HG02885 (cell line): Measurements from ENCODE around the gene BRICD5.
A peak's percentile ranks its signal among the peaks of the same experiment; 100 is the strongest.

Experiments
- ATAC-seq: cut with Tn5 transposase; IDR thresholded peaks from one replicate; pipeline ENCODE4 v1.9.1; 2021; ENCODE audit warnings: mild to moderate bottlenecking; ENCODE audit not compliant: unreplicated experiment, poor library complexity

The BRICD5 gene

DNA sequence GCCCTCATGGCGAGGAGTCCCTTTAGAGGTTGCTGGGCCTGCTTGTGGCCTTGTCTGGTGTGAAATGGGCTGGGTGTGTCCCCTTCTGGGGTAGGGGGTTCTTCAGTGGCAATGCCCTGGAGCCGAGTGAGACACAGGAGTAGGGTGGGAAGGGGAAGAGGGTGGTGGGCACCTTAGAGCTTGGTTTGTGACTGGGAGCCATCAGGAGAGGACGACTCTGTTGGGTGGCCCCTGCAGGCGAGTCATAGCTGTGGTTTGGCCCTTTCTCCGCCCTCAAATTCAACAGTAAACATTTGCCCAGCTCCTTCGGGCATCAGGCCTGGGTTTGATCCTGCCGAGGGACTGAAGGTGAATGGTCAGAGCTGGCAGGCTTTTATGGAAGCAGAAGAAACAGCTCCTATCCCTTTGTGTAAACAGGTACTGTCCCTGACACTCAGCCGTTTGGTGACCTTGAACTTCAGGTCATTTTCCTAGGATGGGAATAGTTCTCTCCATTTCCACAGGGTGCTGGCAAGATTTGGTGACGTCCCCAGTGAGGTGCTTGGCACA lies 15.7 kb upstream of the BRICD5 start:
- ATAC-seq = no peak

DNA sequence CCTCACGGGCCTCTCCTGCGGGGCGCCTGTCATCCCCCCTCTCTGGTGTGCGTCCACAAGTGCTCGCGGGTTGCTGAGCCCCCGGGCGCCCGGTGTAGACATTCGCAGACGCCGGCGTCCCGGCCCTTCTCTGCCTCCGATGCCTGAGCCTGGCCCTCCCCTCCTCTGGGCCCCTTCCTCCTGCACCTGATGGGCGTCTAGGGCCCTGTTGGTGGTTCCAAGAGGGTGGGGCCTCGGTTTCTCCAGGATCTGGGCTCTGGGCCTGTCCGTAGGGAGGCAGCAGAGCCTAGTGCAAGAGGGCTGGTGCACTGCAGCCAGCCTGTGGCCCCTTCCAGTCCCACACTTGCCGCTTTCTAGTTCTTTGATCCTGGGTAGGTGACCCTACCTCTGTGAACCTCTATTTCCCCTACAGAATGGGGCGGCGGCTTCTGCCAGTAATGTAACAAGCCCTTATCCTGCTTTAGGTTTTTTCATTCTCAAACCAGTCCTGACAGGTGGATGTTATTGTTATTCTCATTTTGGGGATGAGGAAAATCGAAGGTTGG lies 13.4 kb upstream of the BRICD5 start:
- ATAC-seq = peak; percentile 22

DNA sequence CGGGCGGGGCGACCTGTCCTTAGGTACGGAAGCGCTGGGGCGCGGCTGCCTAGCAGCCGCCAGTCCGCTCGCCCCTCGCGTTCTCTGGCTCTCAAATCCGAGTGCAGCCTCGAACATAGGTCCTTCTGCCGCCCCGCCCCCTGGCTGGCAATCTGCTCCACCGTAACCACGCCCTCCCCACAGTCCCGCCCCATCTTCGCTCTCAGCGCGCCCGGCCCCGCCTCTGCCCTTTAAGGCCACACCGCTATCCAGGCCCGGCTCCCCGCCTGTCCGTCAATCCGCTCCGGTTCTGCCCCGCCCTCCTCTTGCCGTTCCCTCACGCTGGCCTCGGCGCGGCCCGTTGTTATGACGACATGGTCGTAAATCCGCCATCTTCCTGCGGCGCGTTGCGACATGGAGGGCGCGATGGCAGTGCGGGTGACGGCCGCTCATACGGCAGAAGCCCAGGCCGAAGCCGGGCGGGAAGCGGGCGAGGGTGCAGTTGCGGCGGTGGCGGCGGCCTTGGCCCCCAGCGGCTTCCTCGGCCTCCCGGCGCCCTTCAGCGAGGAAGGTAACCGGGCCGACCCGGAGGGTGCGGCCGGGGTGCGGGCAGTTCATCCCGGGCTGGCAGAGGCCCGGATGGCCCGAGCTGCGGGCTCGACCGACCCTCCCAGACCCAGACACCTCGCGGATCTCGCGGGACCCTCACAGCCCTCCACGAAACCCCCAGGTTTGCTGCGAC lies 12.7 kb upstream of the BRICD5 start, which contains the start of gene E4F1:
Gene E4F1, plus strand, starts transcription at position 371 of the 721 bp plus-strand sequence. Its CDS starts 23 bp downstream, at position 394.
- peak; percentile 93 for ATAC-seq

DNA sequence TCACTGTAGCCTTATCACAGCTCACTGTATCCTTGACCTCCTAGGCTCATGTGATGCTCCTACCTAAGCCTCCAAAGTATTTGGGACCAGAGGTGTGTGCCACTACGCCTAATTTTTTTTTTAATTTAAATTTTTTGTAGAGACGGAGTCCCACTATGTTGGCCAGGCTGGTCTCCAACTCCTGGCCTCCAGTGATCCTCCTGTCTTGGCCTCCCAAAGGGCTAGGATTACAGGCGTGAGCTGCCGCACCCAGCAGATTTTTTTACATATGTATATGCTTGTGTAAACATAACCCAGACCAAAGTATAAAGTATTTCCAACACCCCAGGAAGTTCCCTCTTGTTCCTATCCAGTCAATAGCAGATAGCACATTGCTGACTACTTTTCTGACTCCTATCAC lies 5.7 kb upstream of the BRICD5 start:
- ATAC-seq = no peak

DNA sequence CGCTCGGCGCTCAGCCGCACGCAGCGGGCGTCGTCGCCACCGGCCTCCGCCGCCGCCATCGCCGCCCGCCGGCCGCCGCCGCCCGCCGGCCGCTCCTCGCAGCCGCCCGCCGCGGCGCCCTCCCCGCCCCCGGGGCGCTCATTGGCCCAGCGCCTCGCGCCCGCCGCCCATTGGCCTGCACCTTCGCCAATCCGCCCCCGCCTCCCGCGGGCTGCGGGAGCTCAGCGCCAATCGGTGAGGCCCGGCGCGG lies 4.0 kb upstream of the BRICD5 start, which contains the start of gene PGP:
Gene PGP, minus strand, starts transcription at position 122 of the 250 bp plus-strand sequence. Its CDS starts 63 bp downstream, at position 59.
- ATAC-seq = peak; percentile 90

DNA sequence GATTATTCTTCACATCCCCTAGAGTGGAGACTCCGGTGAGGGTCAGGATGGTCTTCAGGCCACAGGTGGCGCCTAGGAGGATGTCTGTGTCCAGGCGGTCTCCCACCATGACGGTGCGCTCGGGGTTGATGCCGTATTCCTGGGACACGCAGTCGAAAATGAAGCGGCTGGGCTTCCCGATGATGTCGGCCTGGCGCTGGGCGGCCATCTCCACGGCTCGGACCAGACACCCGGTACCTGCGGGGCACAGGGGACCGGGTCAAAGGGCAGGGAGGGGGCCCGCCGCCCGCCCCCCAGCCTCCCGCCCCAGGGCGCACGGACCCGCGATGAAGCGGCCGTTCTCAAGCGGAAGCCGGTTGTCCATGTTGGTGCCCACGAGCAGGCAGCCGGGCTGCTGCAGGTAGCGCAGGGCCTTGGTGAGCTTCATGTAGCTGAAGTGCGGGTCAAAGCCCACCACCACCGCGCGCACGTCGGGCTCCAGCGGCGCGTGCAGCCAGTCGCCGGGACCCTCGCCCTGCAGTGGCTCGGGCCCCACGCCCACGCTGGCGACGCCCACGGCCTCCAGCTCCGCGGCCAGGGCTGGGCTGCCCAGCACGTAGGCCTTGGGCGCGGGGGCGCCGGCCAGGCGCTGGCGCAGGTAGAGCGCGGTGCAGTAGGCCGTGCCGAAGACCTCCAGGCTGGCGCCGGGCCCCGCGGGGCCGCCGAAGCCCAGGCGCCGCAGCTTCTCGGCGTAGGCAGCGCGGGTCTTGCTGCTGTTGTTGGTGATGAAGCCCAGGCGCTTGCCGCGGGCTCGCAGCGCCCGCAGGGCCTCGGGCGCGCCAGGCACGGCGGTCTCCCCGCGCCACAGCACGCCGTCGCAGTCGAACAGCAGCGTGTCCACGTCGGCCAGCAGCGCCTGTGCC lies 3.4 kb upstream of the BRICD5 start:
- peak; percentile 13 for ATAC-seq

DNA sequence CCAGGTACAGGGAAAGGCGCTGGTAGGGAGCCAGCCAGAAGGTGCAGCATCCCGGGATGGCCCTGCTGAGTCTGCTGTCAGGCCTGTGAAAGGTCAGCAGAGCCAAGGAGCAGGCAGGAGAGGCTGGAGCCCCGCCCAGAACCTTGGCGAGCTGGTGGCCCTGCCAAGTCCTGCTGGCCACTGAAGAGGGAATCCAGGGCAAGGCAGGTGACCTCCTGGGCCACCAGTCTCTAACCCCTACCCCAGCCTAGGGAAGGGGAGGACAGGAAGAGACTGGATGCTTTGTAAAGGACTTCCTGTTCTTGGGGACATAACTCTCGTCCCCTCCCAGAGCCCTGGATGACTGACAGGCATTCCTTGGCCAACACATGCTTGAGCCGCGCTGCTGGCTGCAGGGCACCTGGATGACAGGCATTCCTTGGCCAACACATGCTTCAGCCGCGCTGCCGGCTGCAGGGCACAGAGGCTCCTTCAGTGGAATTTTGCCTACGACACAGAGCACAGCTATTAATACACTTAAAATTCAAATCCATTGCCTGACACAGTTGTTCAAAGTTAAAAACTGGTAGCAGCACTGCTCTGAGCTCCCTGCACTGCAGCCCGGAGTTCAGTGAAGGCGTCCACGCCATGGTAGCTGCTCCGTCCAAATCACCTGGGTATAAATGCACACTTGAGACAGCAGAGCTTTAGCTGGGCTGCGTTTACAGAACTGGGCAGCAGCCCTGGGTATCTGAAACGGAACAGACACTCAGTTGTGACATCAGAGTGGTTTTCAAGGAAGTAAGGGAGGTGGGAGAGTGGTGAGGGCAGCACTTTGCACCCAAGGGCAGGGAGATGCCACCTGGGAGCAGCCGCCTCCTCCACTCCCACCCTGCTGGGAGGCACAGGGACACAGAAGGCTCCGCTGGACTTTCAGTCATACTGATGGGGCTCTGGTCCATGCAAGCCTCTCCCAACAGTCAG lies 2.0 kb upstream of the BRICD5 start:
- no peak for ATAC-seq

DNA sequence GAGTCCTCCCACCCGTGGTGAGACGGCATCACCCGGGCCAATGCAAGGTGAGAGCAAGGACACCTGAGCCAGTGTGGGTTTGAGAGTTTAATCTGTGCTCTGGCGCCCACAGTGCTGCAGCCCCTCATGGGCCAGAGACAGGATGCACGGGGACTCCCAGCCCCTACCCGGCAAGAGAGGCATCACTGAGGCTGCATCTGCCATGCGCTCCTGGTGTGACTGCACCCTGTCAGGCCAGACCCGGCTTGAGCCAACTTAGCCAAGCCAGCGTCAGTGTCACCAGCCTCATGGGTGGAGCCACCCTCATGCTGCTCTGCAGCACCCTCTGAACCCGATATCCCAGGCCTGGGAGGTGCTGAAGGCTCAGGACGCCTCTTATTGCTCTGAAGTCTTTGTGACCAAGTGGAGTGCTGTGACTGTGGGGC lies 1.3 kb upstream of the BRICD5 start:
- ATAC-seq = no peak

DNA sequence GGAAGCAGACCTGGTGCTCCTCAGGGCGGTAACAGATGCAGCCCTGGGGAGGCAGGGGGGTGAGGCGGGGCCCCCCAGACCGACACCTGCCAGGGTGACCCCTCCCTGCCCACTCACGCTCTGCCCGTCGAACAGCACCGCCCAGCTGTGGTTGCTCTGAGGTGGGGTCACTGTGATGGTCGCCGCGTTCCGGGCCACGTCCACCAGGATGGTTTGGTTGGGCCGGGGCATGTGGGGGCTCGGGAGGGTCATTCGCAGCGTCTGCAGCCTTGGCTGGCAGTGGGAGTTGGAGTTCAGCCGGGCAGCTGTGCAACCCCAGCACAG lies 692 bp downstream of the BRICD5 start:
- ATAC-seq = no peak

DNA sequence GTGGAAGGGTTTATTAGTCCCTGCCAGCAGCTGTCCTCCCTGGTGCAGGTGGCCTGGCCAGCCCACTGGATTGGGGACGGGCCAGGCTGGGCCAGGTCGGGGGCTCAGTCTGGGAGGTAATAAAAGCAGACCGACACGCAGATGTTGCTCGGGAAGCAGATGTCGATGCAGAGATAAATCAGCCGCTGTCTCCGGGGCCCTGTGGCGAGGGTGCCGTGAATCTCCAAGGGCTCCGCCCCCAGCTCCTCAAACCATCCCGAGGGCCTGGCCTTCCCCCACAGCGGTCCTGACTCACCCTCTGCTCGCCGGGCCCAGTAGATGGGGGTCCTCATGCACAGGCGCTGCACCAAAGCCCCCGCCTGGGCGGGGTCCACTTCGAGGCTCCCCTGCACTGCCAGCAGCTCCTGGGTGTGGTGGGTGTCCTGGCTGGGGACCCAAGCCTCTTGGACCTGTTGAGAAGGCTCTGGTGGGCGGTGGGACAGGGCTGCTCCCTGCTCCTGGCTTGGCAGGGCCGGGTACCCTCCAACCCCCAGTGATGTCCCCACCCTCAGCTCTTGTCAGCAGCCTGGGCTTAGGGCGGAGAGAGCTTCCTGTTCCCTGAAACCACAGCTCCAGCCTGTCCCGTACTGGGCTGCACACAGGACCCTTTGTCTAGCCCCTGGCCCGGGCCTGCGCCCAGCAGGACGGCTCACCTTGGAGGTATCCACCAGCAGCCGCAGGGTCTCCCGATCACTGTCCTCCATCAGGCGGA lies 1.2 kb downstream of the BRICD5 start:
- ATAC-seq = no peak

DNA sequence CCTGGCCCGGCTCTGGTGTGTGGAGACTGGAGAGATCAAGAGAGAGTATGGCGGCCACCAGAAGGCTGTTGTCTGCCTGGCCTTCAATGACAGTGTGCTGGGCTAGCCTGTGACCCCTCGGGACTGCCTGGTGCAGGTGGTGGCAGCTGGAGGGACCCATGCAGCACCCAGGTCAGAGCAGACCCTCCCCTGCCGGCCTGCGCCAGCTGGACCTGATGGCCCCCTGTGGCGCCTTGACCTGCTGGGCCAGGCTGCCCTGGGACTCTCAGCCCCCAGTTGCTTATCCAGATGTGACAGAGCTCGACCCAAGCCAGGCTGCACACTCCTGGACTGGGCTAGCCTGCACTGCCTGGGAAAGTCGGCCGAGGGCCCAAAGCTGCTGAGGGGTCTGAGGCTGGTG lies 1.9 kb downstream of the BRICD5 start:
- ATAC-seq = no peak

DNA sequence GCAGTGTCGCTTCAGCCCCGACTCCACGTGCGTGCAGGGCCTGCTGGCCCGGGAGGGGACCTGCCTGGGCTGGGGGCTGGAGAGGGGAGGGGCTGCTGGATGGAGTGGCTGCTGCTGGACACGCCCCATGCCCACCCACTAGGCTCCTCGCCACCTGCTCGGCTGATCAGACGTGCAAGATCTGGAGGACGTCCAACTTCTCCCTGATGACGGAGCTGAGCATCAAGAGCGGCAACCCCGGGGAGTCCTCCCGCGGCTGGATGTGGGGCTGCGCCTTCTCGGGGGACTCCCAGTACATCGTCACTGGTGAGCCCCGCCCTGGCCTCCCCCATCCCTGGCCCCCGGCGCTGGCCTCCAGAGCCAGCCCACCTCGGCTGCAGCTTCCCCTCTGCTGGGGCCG lies 2.4 kb downstream of the BRICD5 start:
- ATAC-seq = no peak

DNA sequence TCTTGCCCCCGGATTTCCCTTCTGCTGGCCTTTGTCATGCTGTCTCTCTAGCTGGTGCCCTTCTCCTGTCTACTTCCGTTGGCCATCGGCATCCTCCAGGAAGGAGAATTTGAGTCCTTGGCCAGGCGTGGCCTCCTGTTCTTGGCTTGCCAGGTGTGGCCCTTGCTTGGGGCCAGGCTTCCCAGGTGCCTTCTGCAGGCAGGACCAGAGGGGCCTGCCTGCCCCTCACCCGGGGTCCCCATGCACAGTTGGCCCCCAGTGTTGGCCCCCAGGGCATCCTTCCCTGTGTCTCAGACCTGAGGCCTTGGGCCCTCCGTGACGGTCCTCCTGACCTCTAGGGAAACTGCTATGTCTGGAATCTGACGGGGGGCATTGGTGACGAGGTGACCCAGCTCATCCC lies 2.8 kb downstream of the BRICD5 start:
- ATAC-seq = no peak

DNA sequence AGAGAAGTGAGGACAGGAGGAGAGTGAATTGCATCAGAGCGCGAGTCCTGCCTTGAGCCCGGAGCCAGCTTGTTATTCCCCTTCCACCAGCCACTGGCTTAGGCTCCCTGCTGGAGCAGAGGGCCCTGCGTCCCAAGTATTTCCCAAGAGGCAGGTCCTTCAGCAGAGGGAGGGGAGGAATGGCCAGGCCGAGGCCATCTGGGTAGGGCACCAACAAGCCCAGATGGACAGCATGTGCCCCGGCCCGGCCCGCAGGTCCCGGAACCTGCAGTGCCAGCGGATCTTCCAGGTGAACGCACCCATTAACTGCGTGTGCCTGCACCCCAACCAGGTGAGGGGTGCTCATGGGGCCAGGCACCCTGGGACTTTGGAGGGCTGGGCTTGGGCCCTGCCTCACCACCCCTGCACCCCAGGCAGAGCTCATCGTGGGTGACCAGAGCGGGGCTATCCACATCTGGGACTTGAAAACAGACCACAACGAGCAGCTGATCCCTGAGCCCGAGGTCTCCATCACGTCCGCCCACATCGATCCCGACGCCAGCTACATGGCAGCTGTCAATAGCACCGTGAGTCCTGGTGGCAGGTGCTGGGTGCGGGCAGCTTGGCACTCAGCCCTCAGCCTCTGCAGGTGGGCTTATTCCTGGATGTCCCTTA lies 3.8 kb downstream of the BRICD5 start:
- no peak for ATAC-seq

DNA sequence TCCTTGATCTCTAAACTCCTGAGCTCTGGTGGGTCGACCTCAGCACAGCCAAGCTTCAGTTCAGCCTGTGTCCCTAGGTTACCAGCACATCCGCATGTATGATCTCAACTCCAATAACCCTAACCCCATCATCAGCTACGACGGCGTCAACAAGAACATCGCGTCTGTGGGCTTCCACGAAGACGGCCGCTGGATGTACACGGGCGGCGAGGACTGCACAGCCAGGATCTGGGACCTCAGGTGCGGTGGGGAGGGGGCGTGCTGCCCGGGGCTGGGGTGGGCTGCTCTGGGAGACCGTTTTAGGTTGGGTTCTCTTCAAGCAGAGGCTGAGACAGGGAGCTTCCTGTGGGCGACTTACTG lies 4.3 kb downstream of the BRICD5 start:
- no peak for ATAC-seq

DNA sequence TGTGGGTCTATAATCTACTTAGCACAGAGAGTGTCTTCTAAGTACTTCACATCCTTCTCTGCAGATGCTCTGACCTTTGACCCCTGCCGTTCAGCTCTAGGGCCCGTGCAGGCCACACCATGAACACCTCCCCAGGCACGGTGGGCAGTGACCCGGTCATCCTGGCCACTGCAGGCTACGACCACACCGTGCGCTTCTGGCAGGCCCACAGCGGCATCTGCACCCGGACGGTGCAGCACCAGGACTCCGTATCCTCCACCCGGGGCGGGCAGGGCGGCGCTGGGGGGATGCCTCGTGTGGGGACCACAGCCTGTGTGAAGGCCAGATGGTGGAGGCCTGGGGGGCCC lies 4.7 kb downstream of the BRICD5 start:
- ATAC-seq = peak; percentile 23

DNA sequence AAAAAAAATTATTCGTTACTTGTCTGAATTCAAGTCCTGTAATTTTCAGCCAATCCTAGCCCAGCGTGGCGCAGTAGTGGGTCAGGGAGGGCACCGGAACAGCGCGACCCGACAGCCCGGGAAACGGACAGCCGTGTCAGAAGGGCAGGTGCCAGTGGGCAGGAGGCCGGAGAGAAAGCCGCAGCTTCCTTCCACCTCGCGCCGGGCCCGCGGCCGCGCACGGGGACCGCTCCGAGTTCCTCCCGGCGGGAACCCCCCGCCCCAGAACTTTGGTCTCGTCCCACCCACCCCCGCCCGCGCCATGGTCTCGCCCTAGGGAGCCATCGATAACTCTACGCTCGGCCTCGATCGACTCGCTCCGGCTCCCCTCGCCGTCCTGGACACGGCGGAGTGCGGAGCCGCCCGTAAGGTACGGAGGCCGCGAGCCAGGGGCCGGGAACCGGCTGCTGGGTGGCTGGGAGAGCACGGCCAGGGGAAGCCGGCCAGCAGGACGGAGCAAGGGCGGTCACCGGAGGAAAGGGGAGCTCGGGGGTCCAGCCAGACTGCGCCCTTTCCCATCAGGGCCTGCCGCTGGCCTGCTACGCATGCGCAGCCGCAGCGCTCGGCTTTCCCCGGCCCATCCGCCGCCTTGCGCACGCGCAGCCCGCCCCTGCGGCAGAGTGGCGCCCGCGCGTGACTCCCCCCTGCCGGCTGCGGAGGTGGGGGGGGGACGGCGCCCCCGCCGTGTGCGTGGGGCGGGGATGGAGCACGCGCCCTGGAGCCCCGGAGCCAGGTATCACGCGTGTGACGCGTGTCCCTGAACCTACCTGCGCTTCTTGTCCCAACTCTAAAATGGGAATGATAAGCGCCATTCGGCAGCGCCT lies 5.3 kb downstream of the BRICD5 start, which contains the start of gene MLST8:
Gene MLST8, plus strand, starts transcription at position 351 of the 863 bp plus-strand sequence. CDS start 632 bp downstream, outside the sequence.
- peak; percentile 78 for ATAC-seq
